ENCODE data around the gene CCNY.
"Not testable (repeated sequence)": the region's sequence is repeated elsewhere in the genome, so short reads cannot be mapped to it uniquely, and the experiment has no call there.

The CCNY gene

DNA sequence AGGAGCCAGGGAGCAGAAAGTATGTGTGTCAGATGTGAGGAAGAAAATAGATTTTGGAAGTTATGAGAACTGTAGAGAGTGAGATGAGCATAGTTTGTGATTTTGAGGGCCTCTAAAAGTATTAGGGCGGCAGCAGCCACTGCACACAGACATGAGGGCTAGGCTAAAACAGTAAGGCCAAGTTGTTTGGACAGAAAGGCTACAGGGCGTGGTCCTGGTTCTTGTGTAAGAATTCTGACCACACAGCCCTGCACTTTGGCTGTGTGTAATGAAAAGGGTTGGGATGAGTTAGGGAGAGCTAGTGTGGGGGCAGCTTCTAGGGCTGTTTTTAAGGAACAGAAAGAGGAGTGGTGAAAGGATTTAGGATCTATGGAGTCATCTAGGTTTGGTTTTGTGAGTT, 67.8 kb downstream of the CCNY start:
- not testable (repeated sequence) for DNase-seq (ENCODE audit: low read depth in 2 of 2)

DNA sequence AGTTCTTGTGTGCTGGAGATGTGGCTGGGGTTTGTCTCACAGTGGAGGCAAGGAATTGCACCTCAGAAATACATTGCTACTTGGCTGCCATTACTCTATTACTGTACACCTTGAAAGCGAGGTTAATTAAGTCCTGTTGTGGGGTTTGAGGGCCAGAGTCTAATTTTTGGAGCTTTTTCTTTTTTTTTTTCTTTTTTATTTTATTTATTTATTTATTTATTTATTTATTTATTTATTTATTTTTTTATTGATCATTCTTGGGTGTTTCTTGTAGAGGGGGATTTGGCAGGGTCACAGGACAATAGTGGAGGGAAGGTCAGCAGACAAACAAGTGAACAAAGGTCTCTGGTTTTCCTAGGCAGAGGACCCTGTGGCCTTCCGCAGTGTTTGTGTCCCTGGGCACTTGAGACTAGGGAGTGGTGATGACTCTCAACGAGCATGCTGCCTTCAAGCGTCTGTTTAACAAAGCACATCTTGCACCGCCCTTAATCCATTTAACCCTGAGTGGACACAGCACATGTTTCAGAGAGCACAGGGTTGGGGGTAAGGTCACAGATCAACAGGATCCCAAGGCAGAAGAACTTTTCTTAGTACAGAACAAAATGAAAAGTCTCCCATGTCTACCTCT, 69.8 kb downstream of the CCNY start:
- DNase-seq (ENCODE audit: low read depth in 2 of 2), result not testable (repeated sequence)

DNA sequence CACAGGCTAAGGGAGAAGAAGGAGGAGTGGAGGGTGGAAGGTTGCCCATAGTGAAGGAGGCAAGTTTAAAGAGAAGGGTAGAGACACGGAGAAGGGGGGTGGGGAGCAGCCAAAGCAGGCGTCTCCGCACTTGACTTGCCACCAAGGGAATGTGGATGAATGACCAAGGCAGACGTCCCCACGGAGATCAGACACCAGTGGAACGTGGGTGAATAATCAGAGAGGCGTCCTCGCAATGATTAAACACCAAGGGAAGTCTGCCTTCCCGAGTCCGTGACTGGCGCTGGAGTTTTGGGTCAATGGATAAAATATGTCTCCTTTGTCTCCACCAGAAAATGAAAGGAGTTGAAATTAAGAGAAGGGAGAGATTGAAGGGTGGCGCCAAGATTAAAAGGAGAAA, 71.4 kb downstream of the CCNY start:
- DNase-seq (ENCODE audit: low read depth in 2 of 2), result not testable (repeated sequence)

DNA sequence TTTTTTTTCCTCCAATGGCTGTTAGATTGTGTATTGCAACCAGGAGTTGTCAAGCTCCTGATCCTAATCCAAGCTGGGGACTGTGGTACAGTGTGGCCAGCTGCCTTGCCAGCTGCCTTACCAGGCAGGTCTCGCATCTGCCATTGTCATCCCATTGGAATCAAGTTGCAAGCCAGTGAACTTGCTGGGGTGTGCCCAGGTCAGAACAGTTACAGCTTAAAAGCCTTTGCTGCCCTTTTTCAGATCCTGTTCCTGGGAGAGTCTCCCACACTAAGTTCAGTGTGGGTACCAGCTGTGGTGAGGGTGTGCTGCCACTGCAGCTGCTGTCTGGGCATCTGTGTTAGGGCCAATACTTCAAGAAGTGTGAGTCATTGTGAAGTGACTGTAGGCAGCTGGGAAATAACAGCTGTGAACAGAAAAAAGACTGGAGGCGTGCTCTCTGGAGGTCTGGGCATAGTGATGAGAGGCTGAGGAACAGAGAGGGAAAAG, 72.8 kb downstream of the CCNY start:
- no peak for DNase-seq (ENCODE audit: low read depth in 2 of 2)

DNA sequence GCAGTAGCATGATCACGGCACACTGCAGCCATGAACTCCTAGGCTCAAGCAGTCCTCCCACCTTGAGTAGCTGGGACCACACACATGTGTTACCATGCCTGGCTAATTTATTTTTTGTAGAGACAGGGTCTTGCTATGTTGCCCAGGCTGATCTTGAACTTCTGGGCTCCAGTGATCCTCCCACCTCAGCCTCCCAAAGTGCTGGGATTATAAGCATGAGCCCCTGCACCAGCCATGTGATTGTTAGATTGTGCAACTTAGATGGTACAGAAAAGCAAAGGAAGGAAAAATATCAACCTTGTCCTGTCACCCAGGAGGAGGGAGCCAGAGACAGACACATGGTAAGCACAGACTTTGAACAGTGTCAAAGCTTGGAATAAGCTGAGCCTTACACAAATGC, 73.5 kb downstream of the CCNY start:
- no peak for DNase-seq (ENCODE audit: low read depth in 2 of 2)

DNA sequence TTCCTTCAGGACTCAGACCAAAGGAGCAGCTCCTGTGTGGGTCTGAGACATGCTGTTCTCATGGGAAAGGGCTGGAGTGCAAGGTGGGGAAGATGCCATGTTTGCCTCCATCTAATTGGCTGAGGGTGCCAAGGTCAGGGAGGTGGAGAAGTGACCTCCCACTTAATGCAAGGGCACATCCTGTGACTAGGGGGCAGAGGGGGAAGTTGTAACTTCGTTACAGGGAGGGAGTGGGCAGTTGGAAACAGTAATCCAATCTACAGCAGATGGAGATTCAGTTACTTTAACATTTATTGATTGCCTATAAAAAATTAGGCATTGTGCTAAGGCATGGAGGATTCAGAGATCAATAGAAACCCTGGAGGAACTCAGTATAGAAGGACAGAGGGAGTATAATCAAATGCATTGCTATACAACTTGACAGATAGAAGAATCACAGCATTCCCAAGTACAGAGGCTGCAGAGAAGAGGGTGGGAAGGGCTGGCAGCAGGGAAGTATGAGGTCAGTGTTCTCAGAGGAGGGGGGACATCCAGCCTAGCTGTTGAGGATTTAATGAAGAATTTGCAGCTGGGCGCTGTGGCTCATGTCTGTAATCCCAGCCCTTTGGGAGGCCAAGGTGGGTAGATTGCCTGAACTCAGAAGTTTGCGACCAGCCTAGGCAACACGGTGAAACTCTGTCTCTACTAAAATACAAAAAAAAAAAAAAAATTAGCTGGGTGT, 75.9 kb downstream of the CCNY start:
- no peak for DNase-seq (ENCODE audit: low read depth in 2 of 2)

DNA sequence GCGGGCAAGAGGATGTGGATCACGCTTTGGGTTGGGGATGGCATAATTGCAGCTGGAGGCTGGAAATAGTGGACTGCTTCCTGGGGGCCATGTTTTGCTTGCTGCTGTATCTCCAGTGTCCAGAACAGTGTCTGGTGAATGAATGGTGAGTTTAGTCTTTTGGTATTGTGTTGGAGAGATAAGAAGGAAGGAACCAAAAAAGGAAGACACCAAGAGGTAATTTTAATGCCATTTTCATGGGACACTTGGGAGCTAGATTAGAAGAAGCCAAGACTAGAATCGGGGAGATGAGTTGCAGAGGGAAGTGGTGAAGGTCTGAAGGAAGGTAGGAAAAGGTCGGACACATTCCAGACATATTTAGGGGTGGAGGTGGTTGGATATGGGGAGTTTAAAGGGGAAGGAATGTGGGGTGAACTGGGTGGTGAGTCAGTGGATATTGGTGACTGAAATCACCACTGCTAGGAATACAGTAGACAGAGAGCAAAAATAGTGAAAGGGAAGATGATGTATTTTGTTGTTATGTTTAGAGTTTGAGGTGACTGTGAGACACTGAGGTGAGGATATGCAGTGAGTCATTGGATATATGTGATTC, 76.7 kb downstream of the CCNY start:
- no peak for DNase-seq (ENCODE audit: low read depth in 2 of 2)

DNA sequence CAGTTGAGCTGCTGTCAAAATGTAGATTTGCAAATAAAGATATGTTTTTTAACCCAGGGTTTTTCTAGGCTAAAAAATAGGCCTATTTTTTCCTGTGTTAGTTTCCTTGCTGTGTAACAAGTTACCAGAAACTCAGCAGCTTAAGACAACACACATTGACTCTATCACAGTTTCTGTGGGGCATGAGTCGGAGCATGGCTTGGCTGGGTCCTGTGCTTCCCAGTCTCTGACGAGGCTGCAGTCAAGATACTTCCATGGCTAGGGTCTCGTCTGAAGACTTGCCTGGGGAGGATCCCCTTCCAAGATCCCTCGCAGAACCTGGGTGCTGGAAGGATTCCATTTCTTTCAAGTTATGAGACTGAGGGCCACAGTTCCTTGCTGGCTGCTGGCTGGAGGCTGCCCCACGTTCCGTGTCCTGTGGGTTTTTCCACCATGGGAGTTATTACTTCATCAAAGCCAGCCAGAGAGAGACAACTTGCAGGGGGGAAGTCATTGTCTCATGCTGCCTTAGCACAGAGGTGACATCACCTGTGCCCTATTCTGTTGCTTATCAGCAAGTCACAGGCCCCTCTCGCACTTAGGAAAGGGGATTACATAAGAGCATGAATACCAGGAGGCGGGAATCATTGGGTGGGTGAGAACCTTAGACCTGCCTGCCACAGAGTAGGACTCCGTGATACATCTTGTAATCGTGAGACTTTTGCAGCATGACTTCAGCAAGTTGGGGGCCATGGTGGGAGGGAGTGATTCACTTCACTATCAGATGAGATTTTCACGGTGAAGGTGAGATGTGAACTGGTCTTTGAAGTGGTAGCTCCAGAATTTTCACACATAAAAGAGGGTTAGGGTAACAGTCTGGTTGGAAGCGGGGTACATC, 77.9 kb downstream of the CCNY start:
- no peak for DNase-seq (ENCODE audit: low read depth in 2 of 2)

DNA sequence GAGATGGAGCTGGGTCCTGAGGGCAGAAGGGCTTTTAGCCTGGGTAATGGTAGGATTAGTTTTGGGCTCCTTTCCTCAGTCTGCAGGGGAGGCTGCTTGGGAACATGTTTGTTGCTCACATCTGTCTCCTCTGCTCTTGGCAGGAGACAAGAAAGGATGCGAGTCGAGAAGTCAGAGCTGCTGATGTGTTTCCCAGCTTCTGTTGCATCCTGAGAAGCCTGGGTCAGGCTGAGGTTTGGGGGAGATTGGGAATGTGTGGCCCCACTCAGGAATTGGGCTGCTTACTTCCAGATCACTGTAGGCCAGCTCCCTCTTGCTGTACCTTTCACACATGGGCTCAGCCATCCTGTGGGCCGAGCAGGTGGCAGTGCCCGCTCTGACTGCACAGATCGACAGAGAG, 79.2 kb downstream of the CCNY start:
- no peak for DNase-seq (ENCODE audit: low read depth in 2 of 2)

DNA sequence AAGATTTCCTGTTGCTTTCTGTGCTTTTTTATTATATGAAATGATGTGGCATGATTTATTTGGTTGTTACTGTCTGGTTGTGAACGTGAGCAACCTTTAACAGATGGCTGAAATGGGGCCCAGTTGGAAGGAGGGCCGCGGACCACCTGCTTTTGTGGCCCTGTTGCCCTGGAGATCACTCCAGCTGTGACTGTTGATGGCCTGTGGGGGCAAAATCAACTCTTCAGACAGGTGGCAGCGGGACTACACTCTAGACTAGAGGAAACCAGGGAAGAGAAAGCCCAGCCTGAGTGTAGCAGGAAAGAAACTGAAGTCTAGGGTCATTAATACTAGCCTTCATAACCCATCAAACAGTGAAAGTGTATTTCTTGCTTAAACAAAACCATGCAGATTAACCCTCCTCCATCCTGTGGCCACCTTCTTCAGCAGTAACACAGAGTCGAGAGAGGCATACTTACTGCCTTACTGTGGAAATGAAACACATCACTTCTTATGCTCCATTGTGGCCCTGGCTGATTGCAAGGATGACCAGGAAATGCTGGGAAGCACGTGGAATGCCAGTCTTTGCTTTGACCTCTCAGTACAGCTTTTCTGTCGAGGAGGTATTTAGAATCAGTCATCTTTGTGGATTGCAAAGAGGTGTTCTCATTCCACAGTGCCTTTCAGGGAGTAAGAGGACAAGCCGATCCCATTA, 80.5 kb downstream of the CCNY start:
- no peak for DNase-seq (ENCODE audit: low read depth in 2 of 2)

DNA sequence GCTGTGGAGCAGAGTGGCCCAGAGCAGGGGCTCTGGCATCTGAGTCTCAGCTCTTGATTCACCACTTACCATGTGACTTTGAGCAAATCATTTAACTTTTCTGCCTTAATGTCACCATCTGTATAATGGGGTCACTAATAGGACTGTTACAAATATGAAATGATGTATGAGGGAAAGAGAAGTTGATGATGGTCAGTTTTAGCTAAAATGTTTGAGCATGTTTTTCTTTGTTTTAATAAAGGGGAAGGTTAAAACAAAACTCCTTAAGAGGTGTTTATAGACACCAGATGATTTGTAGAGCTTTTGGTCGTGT, 81.0 kb downstream of the CCNY start:
- DNase-seq (ENCODE audit: low read depth in 2 of 2), result no peak

DNA sequence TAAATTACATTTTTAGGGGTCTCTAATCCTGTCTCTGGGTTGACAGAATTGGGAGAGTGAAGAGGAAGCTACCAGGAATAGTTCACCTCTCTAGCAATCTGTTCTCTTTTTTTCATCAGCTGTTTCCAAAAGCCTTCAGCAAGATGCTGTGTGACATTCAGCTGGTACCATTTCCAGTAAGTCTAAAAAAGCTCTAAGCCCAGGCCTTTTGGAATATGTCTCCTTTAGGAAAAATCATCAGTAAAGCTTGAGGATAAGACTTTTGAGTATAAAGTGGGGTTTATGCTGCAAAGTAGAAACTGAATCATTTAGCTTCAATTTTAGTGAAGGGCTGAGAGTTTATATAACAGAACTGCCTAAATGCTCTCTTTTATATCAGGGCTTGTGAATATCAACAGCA, 81.5 kb downstream of the CCNY start:
- DNase-seq (ENCODE audit: low read depth in 2 of 2), result no peak

DNA sequence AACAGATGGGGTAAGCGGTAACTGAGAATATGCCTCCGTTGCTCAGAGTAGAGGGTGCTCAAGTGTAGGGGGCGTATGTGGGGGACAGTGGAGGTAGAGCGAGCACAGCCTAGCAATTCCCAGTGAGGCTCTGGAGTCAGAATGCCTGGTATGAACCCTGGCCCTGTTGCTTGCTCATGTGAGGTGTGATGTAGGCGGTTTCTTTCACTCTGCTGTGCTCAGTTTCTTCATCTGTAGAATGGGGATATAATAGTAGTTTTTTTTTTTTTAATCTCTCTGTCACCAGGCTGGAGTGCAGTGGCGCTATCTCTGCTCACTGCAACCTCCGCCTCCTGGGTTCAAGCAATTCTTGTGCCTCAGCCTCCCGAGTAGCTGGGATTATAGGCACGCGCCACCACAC, 82.3 kb downstream of the CCNY start:
- DNase-seq (ENCODE audit: low read depth in 2 of 2), result not testable (repeated sequence)

DNA sequence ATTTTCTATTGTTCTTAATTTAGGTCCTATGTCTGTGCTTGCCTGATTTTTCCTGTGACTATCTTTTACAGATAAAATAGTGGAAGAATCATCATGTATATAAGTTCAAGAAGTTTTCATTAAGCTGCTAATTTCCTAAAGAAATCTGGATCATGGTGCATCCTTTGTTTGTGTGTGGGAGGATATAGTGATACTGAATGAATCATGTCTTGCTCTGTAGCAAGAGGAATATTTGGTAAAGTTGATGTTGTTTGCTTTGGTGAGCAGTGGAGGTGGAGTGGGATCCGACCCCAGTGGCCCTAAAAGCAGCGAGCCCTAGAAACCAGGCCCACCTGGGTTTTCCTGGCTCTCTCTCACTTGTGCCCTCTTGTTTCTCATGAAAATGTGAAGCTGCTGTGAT, 83.7 kb downstream of the CCNY start:
- no peak for DNase-seq (ENCODE audit: low read depth in 2 of 2)

DNA sequence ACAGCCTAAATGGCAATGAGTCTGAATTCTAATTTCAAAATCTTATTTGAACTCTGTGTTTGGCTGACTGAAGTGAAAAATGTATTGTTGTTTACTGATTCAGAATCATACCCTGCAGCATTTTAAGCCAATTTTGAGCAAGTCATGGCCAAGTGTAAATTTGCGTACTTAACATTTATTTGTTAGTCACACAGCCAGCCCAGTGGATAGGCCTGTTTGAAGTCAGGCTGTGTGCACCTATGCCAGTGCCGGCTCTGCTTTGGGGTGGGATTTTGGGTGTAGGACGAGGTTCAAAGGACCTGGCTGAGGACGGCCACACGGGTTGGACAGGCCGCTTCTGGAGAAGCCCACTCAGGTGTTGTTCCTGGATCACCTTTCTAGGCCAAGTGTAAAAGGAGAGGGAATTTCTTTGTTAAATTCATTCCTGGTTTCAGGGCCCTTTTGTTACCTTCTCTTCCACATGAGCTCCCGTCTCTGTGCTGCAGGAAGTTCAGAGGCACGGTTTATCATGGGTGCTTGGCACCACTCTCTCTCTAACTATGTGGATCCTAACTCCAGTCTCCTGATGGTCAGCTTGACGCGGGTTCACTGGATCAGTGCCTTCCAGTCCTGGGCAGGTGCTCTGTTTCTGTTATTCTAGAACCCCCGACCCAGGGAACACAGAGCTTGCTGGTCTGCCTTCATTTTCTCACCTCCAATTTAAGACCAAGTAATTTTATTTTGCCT, 84.7 kb downstream of the CCNY start:
- DNase-seq (ENCODE audit: low read depth in 2 of 2), result no peak

DNA sequence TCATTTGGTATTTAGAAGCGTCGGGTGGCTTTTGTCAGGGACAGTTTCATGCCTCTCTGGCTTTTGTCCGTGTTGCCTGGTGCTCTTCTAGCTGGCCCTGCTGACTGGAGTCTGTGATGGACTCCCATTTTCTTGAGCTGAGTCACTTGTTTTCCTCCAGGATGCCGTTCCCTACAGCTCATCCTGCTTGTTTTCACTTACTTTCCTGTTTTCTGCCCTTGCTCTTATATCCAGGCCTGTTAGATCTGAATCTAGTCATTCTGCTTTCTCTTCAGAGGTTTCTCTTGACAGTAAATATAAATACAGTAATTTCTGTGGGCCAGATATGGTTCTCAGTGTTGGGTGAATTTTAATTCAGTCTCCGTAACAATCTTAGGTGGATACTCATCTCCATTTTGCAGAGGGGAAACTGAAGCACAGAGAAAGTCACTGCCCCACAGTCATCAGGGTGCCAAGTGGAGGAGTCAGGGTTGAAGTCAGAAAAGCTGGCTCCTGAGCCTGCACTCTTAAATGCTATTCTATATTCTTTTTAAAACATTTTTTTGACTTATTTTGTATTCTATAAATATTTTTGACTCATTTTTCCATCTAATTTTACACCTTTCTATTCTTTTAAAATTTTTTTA, 85.4 kb downstream of the CCNY start:
- DNase-seq (ENCODE audit: low read depth in 2 of 2), result peak; percentile 43 to 57

DNA sequence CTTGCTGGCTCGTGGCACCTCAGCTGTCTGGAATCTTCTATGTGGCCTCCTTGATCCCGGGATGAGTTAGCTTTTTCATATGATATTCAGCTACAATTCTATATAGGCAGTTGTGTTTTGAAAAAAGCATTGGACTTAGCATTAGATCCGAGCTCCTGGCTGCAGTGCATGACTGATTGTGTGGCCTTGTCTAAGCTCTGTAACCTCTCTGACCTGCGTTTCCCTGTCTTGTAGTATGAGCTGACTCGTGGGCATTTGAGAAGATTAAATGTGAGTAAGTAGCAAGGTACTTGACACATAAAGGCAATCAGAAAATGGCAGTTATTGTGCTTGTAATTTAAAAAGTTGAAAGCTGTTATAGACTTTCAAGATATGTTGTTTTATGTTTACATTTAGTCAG, 85.9 kb downstream of the CCNY start:
- no peak for DNase-seq (ENCODE audit: low read depth in 2 of 2)

DNA sequence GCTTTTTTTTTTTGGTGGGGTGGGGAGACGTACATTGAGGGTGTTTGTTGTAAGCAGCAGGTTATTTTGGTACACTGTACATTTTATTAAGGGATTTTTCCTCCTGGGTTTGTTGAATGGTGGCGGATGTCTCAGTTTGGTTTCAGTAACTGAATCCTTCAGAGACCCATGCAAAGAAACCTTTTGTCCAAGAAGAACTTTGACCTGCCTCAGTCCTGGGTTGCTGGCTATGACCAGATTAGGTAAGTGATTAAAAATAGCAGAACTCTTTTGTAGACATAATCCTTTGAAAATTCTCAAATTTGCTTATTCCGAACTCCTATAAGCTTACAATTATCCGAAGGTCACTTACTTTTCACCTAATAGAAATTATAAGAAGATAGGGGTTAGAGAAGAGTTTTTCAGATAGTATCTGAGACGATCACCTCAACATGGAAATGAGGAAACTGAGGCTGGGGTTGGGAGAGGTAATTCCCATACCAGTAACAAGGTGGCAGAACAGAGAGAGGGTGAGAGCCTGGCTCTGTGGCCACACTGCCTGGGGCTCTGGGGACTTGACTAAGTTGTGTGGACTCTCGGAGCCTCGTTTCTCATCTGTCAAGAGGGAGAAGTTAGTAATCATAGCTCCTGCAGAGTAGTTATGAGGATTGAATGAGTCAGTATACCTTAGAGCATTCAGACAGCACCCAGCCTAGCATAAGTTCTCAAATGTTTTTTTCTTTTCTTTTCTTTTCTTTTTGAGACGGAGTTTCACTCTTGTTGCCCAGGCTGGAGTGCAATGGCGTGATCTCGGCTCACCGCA, 87.4 kb downstream of the CCNY start:
- DNase-seq (ENCODE audit: low read depth in 2 of 2), result no peak

DNA sequence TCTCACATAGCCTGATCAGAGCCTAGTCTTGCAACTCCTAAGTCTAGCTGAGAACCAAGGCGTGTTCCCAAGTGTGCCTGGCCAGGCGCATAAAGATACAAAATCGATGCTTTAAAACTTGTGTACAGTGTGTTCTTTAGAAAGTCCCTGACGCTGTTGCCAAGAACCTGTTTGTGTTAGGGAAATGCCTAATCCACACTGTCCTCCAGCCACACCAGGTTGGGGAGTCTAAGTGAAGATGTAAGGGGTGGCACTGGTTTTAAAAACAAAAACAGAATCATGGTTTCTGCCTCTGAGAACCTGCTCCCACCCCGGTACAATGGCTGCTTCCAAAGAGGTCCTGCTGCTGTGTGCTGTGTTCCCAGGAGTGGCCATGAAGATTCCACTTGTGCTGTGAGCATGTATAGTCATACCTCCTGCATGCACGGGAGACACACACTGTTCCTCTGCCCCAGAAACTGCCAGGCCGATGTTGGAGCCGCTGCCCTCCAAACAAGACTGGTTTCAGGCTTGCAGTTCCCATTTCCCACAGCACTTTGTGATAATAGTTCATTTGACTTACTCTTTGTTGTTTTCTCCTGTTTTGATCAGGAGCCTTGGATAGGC, 88.5 kb downstream of the CCNY start:
- no peak for DNase-seq (ENCODE audit: low read depth in 2 of 2)

Measured in fibroblast of skin of left biceps (primary cell).